ENCODE measurements around the gene SARDH.

Gene SARDH

DNA sequence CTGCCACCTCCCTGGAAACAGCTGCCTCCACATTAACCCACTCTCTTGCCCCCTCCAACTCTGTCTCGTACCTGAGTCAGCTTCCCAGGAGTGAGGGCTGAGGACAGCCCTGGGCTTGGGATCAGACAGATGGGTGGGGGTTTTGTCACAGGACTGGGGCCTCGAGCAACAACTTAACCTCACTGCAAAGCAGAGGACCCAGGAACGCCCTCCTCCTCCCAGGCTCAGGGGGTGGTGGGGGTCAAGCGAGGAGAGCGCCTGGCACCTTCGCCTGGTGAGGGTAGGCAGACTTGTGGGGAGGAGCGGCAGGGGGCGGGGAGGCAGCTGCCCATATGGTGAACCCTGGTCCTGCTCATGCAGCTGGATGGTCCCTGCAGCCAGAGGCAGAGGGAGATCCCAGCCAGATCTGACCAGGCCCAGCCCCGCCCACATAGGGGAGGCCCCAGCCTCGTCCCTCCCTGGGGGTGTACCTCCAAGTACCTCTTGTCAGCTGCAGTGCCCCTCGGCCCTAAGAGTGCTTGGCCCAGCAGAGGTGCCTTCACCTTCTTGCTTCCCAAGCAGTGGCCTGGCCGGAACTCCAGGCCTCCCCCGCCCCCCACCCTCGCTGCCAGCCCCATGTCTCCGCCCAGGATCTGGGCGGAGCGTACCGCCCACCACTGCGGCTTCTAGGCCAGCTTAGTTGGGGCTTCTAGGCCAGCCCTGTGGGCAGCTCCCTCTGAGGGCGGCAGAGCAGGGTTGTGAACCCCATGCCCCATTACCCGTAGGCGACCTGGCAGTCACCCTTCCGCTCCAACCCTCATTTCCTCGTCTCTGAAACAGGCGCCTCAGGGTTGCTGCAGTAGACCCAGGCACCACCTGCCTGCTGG is at the start of gene SARDH:
Gene SARDH (minus strand): TSS at position 579 of the 866 bp plus-strand sequence. CDS start 4,179 bp downstream, outside the sequence.
- peak; percentile 29 to 36 for DNase-seq (ENCODE audit: extremely low read depth in 1 of 2, low read depth in 1 of 2)

DNA sequence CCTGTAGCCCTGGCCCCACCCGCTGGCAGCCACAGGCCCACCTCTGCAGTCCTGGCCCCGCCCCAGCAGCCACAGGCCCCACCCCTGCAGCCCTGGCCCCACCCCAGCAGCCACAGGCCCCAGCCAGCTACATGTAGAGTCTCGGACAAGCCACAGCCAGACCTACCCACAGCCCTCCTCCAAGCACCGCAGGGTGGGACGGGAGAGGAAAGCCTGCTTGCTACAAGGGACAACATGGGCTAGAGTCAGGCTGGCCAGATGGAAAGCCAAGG is 49.5 kb upstream of the SARDH start:
- DNase-seq (ENCODE audit: extremely low read depth in 1 of 2, low read depth in 1 of 2): no peak

GRCh38 chr9:133786907-133787753 is 49.0 kb upstream of the SARDH start:
- no peak for DNase-seq (ENCODE audit: extremely low read depth in 1 of 2, low read depth in 1 of 2)

- DNase-seq (ENCODE audit: extremely low read depth in 1 of 2, low read depth in 1 of 2): no peak
Observed at GRCh38 chr9:133786371-133786753, 48.2 kb upstream of the SARDH start.

- DNase-seq (ENCODE audit: extremely low read depth in 1 of 2, low read depth in 1 of 2): no peak
Observed at GRCh38 chr9:133785753-133786370, 47.7 kb upstream of the SARDH start.

GRCh38 chr9:133784731-133785561 is 46.8 kb upstream of the SARDH start:
- no peak for DNase-seq (ENCODE audit: extremely low read depth in 1 of 2, low read depth in 1 of 2)

- no peak for DNase-seq (ENCODE audit: extremely low read depth in 1 of 2, low read depth in 1 of 2)
Observed at GRCh38 chr9:133783331-133783731, 45.2 kb upstream of the SARDH start.

GRCh38 chr9:133782157-133783130 is 44.3 kb upstream of the SARDH start:
- peak; percentile 25 to 54 for DNase-seq (ENCODE audit: extremely low read depth in 1 of 2, low read depth in 1 of 2)

DNA sequence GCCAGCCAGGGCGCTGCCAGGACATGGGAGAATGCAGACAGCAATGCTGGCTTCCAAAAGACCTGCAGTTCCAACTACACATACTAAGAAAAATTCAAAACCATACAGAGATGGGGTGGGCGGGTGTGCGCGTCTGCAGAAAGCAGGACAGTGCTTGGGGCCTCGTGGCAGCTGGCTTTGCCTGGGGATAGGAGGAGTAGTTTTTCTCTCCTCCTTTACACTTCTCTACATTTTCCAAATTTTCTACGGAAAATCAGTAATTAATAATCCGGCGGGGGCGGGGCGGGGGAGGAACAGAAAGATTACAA is 43.6 kb upstream of the SARDH start:
- DNase-seq (ENCODE audit: extremely low read depth in 1 of 2, low read depth in 1 of 2): no peak

GRCh38 chr9:133780962-133781827 is 43.0 kb upstream of the SARDH start:
- DNase-seq (ENCODE audit: extremely low read depth in 1 of 2, low read depth in 1 of 2): no peak

DNA sequence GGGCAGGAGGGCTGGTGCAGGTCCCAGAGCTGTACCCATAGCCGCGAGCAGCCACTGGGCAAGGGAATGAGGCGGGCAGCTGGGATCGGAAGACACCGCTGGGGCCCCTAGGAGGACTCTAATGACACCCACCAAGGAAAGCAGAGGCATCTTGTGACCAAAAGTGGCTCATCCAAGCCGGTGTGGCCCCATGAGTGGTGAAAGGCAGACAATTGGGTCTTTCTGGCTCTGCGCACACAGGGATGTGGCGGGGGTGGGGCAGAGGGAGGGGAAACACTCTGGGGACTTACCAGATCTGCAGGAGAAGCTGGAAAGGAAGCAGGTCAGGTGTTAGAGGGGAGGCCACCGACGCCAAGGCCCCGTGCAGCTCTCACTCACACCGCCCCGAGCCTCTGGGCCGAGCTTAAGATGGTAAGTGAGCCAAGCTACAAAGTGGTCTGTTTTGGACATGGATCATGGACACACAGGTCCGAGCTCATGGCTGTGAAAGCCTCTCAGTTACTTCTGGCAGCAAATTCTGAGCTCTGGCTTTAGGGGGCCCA is 42.3 kb upstream of the SARDH start:
- DNase-seq (ENCODE audit: extremely low read depth in 1 of 2, low read depth in 1 of 2): no peak

GRCh38 chr9:133779516-133780403 is 41.6 kb upstream of the SARDH start:
- no peak for DNase-seq (ENCODE audit: extremely low read depth in 1 of 2, low read depth in 1 of 2)

GRCh38 chr9:133779081-133779480 is 40.9 kb upstream of the SARDH start:
- DNase-seq (ENCODE audit: extremely low read depth in 1 of 2, low read depth in 1 of 2): no peak

GRCh38 chr9:133778336-133779013 is 40.3 kb upstream of the SARDH start:
- DNase-seq (ENCODE audit: extremely low read depth in 1 of 2, low read depth in 1 of 2): no peak

GRCh38 chr9:133777871-133778270 is 39.7 kb upstream of the SARDH start:
- no peak for DNase-seq (ENCODE audit: extremely low read depth in 1 of 2, low read depth in 1 of 2)

DNA sequence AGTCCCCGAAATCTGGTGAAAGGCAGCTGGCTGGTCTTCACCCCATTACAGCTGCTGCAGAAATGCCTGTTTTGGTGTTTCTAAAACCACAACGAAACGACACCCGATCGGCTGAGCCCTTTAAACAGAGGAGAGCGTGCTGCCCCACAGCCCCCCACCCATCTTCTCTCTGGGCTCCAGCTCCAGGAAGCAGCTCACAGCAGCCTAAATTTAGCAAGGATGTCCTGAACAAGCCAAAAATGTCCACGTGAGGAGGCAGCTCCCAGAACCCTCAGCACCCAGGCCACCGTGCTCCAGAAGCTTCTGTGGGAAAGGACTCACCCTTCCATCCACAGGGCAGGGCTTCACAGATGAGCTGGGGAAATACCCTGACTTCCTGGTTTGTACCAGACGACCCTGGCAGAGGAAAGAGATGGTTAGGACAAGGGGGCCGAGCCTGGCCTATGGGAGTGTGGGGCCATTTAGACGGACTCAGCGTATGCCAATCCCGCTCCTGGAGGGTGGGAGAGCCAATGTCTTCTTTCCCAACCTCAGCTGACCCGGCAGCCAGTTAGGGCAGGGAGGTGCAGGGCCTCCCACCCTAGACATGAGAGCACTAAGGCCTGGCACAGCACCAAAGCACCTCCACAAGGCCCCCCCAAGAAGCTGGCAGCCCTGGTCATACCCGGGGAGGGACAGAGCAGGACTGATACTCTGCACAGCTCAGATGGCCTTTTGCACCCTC is 39.1 kb upstream of the SARDH start:
- DNase-seq (ENCODE audit: extremely low read depth in 1 of 2, low read depth in 1 of 2): no peak
